GM12878 (cell line): ENCODE results near the gene RNF150.

ENCODE experiments used
- POLR2AphosphoS5 ChIP-seq: IDR thresholded peaks from 2 replicates; pipeline ENCODE4 v1.6.1; 2011; ENCODE audit warnings: mild to moderate bottlenecking, low read length, inconsistent platforms
- STAT3 ChIP-seq: IDR thresholded peaks from 2 replicates; pipeline ENCODE4 v1.6.1; 2011; ENCODE audit warnings: low read depth, low read length, improper control_type of control experiment
- TF ChIP-seq, protein P1 (sequence below), 3 experiments: IDR thresholded peaks in 2 of 3; conservative IDR thresholded peaks in 1 of 3; 2 replicates each; pipeline ENCODE4 v1.5.1; 2011; ENCODE audit warnings: low read depth in 3 of 3, low read length in 3 of 3, mild to moderate bottlenecking in 3 of 3, control low read depth in 2 of 3, moderate library complexity in 2 of 3, inconsistent platforms in 1 of 3, mixed read lengths in 1 of 3; ENCODE audit not compliant: control insufficient read depth in 2 of 3, insufficient read depth in 1 of 3; ENCODE audit errors: extremely low read depth in 1 of 3

- no peak for TF ChIP-seq STAT3
- no peak for TF ChIP-seq POLR2AphosphoS5
- TF ChIP-seq, protein P1, sequence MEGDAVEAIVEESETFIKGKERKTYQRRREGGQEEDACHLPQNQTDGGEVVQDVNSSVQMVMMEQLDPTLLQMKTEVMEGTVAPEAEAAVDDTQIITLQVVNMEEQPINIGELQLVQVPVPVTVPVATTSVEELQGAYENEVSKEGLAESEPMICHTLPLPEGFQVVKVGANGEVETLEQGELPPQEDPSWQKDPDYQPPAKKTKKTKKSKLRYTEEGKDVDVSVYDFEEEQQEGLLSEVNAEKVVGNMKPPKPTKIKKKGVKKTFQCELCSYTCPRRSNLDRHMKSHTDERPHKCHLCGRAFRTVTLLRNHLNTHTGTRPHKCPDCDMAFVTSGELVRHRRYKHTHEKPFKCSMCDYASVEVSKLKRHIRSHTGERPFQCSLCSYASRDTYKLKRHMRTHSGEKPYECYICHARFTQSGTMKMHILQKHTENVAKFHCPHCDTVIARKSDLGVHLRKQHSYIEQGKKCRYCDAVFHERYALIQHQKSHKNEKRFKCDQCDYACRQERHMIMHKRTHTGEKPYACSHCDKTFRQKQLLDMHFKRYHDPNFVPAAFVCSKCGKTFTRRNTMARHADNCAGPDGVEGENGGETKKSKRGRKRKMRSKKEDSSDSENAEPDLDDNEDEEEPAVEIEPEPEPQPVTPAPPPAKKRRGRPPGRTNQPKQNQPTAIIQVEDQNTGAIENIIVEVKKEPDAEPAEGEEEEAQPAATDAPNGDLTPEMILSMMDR (IDR thresholded peaks at IDR 0.05 in 2 of 3, conservative IDR thresholded peaks at IDR 0.05 in 1 of 3; ENCODE audit: control insufficient read depth in 2 of 3, extremely low read depth in 1 of 3, insufficient read depth in 1 of 3, low read depth in 3 of 3, low read length in 3 of 3): no peak
These were observed 2.2 kb downstream of the RNF150 start for GRCh38 chr4:141130947-141131605.
